ENCODE data around the gene DCC.
"Not testable (repeated sequence)": the region's sequence is repeated elsewhere in the genome, so short reads cannot be mapped to it uniquely, and the experiment has no call there.

The DCC gene

GRCh38 chr18:53458944-53459580 is 1119.1 kb downstream of the DCC start:
- Histone ChIP-seq H3K36me3 (ENCODE audit: control insufficient read depth, low read length) (no peaks in the 10 kb centered on the region), H3K4me2 (ENCODE audit: low read length) (no peak overlapping the region), H3K4me3 (ENCODE audit: low read length) (no peak overlapping the region), H3K79me2 (ENCODE audit: control insufficient read depth, low read length) (no peaks in the 10 kb centered on the region), H3F3A (ENCODE audit: control insufficient read depth, insufficient read depth) (no peaks in the 10 kb centered on the region), H3K9me3 (ENCODE audit: control insufficient read depth, insufficient read depth, low read length) (no peaks in the 10 kb centered on the region; the same call in 1 of the 2 replicates), H3K4me1 (ENCODE audit: control insufficient read depth, low read length) (no peaks in the 10 kb centered on the region), H3K9me2 (replicated peaks; ENCODE audit: control insufficient read depth, low read length) (no peaks in the 10 kb centered on the region), H3K27me3 (ENCODE audit: control insufficient read depth, low read length) (no peaks in the 10 kb centered on the region), H4K20me1 (ENCODE audit: control insufficient read depth, insufficient read depth, low read depth, low read length) (no peaks in the 10 kb centered on the region), H3K27ac (ENCODE audit: low read depth, low read length) (no peak overlapping the region)
- TF ChIP-seq CTCF (IDR thresholded peaks at IDR 0.05; ENCODE audit: low read depth, low read length, poor library complexity, severe bottlenecking) = no peak
- no peak for TF ChIP-seq EZH2phosphoT487 (IDR thresholded peaks at IDR 0.05; ENCODE audit: borderline replicate concordance, low read length)

DNA sequence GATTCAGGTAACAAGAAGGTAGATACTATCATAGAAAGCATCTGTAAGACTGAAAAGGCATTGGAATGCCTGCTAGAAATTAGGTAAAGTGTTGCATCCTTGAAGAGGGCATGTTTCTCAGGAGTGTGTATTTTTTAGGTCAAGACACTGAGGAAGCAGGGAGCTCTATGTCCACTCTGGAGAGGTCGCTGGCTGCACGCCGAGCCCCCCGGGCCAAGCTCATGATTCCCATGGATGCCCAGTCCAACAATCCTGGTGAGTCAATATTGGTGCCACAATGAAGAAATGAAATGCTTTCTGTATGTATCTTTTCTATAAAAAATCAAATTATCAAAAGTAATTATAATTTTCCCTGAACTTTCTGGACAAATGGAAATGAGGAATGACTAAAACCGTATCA is 1127.8 kb downstream of the DCC start:
- Histone ChIP-seq H4K20me1 (ENCODE audit: control insufficient read depth, insufficient read depth, low read depth, low read length) (no peaks in the 10 kb centered on the region), H3K27me3 (ENCODE audit: control insufficient read depth, low read length) (no peaks in the 10 kb centered on the region), H3K9me2 (replicated peaks; ENCODE audit: control insufficient read depth, low read length) (no peaks in the 10 kb centered on the region), H3K9me3 (ENCODE audit: control insufficient read depth, insufficient read depth, low read length) (no peaks in the 10 kb centered on the region), H3K27ac (ENCODE audit: low read depth, low read length) (no peak overlapping the region), H3K4me3 (ENCODE audit: low read length) (no peak overlapping the region), H3K36me3 (ENCODE audit: control insufficient read depth, low read length) (no peaks in the 10 kb centered on the region), H3K4me1 (ENCODE audit: control insufficient read depth, low read length) (no peaks in the 10 kb centered on the region), H3K4me2 (ENCODE audit: low read length) (no peak overlapping the region), H3F3A (ENCODE audit: control insufficient read depth, insufficient read depth) (no peaks in the 10 kb centered on the region), H3K79me2 (ENCODE audit: control insufficient read depth, low read length) (no peaks in the 10 kb centered on the region)
- TF ChIP-seq EZH2phosphoT487 (IDR thresholded peaks at IDR 0.05; ENCODE audit: borderline replicate concordance, low read length) (no peak), CTCF (IDR thresholded peaks at IDR 0.05; ENCODE audit: low read depth, low read length, poor library complexity, severe bottlenecking) (no peak)

DNA sequence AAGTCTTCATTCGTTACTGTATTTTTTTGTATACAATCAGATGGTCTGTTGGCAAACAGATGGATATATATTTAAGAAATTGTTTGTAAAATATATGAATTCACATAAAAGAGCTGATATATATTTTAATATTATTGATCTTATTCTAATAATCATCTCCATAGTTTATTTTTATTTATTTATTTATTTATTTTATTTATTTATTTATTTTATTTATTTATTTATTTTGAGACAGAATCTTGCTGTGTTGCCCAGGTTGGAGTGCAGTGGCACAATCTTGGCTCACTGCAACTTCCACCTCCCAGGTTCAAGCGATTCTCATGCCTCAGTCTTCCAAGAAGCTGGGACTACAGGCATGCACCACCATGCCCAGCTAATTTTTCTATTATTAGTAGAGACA is 1128.2 kb downstream of the DCC start:
- H3K27me3 ChIP-seq (ENCODE audit: control insufficient read depth, low read length); H3K9me2 ChIP-seq (replicated peaks; ENCODE audit: control insufficient read depth, low read length); H3K4me2 ChIP-seq (ENCODE audit: low read length); H3K9me3 ChIP-seq (ENCODE audit: control insufficient read depth, insufficient read depth, low read length); H3K27ac ChIP-seq (ENCODE audit: low read depth, low read length); H3K79me2 ChIP-seq (ENCODE audit: control insufficient read depth, low read length); H3F3A ChIP-seq (ENCODE audit: control insufficient read depth, insufficient read depth); H3K4me1 ChIP-seq (ENCODE audit: control insufficient read depth, low read length); H3K36me3 ChIP-seq (ENCODE audit: control insufficient read depth, low read length); H3K4me3 ChIP-seq (ENCODE audit: low read length); H4K20me1 ChIP-seq (ENCODE audit: control insufficient read depth, insufficient read depth, low read depth, low read length): not testable (repeated sequence)

DNA sequence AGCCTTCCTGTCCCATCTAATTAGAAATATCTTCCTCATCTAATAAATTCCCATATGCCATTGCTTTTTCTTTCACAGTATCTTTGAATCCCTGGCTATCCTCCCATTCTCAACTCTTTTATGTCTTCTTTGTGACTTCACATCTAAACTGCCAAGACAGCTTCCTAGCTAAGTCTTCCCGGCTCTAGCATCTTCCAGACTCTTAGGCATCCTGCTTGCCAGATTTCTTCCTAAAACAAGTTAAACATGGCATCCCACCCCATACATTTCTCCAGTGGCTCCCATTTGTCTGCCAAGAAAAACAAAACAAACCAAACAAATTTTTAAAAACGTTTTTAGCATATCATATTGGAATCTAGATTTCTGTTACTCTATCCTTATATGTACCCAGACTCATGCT is 1132.5 kb downstream of the DCC start:
- H3K36me3 ChIP-seq (ENCODE audit: control insufficient read depth, low read length) = no peaks in the 10 kb centered on the region
- no peak overlapping the region for H3K4me3 ChIP-seq (ENCODE audit: low read length)
- no peaks in the 10 kb centered on the region for H3F3A ChIP-seq (ENCODE audit: control insufficient read depth, insufficient read depth)
- H3K27ac ChIP-seq (ENCODE audit: low read depth, low read length) = no peak overlapping the region
- H3K4me1 ChIP-seq (ENCODE audit: control insufficient read depth, low read length) = no peaks in the 10 kb centered on the region
- no peak for TF ChIP-seq EZH2phosphoT487 (IDR thresholded peaks at IDR 0.05; ENCODE audit: borderline replicate concordance, low read length)
- no peak for TF ChIP-seq CTCF (IDR thresholded peaks at IDR 0.05; ENCODE audit: low read depth, low read length, poor library complexity, severe bottlenecking)
- H3K4me2 ChIP-seq (ENCODE audit: low read length) = no peak overlapping the region
- H4K20me1 ChIP-seq (ENCODE audit: control insufficient read depth, insufficient read depth, low read depth, low read length) = no peaks in the 10 kb centered on the region
- H3K27me3 ChIP-seq (ENCODE audit: control insufficient read depth, low read length) = no peaks in the 10 kb centered on the region
- no peaks in the 10 kb centered on the region for H3K9me3 ChIP-seq (ENCODE audit: control insufficient read depth, insufficient read depth, low read length)
- H3K9me2 ChIP-seq (replicated peaks; ENCODE audit: control insufficient read depth, low read length) = no peaks in the 10 kb centered on the region
- H3K79me2 ChIP-seq (ENCODE audit: control insufficient read depth, low read length) = no peaks in the 10 kb centered on the region
